ENCODE data around the gene KDM4D. TPM values are rescaled to one million over a fixed set of nuclear protein-coding genes. Genes with fewer than 3 reads are reported as not detected.

Gene KDM4D
- total RNA-seq, 1 donor from 2014 or later = 1.0 TPM

GRCh38 chr11:95045812-95046211 is 72.3 kb downstream of the KDM4D start:
- Histone ChIP-seq H3K4me3 (ENCODE audit: low read length in 3 of 3) (no peak overlapping the region), H3K36me3 (ENCODE audit: control insufficient read depth in 3 of 3, insufficient read depth in 3 of 3, low read length in 3 of 3) (no peaks in the 10 kb centered on the region), H3K9me3 (ENCODE audit: control insufficient read depth in 3 of 3, low read length in 3 of 3) (no peaks in the 10 kb centered on the region), H3K27ac (ENCODE audit: low read depth, low read length) (no peak overlapping the region), H3K9ac (ENCODE audit: low read depth in 1 of 3, low read length in 3 of 3) (no peak overlapping the region), H3K4me1 (ENCODE audit: control insufficient read depth in 3 of 3, insufficient read depth in 3 of 3, low read length in 3 of 3) (no peaks in the 10 kb centered on the region), H3K27me3 (ENCODE audit: control insufficient read depth in 3 of 3, insufficient read depth in 3 of 3, low read length in 3 of 3) (peaks cover 7 to 20% (median 9%) of the 10 kb centered on the region in 3 donors)

Other genes starting within 250 kb of the KDM4D start
- gene AMOTL1, start 205.4 kb upstream of the KDM4D start, total RNA-seq = 79.3 TPM
- gene CWC15, start 153 bp upstream of the KDM4D start, total RNA-seq = 28.7 TPM
- not detected for gene KDM4E, start 51.5 kb downstream of the KDM4D start, total RNA-seq
- gene KDM4F, start 75.7 kb downstream of the KDM4D start, total RNA-seq = not detected
- gene SRSF8, start 93.2 kb downstream of the KDM4D start, total RNA-seq = 11.5 TPM
- 99.2 TPM for gene ENDOD1, start 116.1 kb downstream of the KDM4D start, total RNA-seq